Loucy (cell line): ENCODE data around the gene PFKFB4.
A peak's percentile ranks its signal among the peaks of the same experiment; 100 is the strongest.
"Not testable (repeated sequence)": the region's sequence is repeated elsewhere in the genome, so short reads cannot be mapped to it uniquely, and the experiment has no call there.

Experiments used
- H2AFZ ChIP-seq: fragments of 200-600 bp; sonication (generic); 2 replicates; pipeline ENCODE4 v1.6.0; 2016; ENCODE audit warnings: antibody characterized with exemption, mild to moderate bottlenecking, low read length, moderate library complexity
- H3F3A ChIP-seq: fragments of 200-600 bp; 2 replicates; pipeline ENCODE4 v1.6.0; 2016; ENCODE audit warnings: antibody characterized with exemption, low read depth, mild to moderate bottlenecking
- H3K27me3 ChIP-seq: fragments of 200-600 bp; sonication (generic); 2 replicates; pipeline ENCODE4 v1.6.1; 2014; ENCODE audit warnings: low read length, mild to moderate bottlenecking; ENCODE audit not compliant: insufficient read depth, poor library complexity, severe bottlenecking
- H3K36me3 ChIP-seq: fragments of 200-600 bp; sonication (generic); 2 replicates; pipeline ENCODE4 v1.6.1; 2016; ENCODE audit warnings: low read length; ENCODE audit not compliant: insufficient read depth
- H3K4me1 ChIP-seq: fragments of 200-600 bp; sonication (generic); 2 replicates; pipeline ENCODE4 v1.5.1; 2014; ENCODE audit warnings: low read length, mild to moderate bottlenecking; ENCODE audit not compliant: insufficient read depth, poor library complexity, severe bottlenecking
- H3K4me2 ChIP-seq: fragments of 200-600 bp; sonication (generic); 2 replicates; pipeline ENCODE4 v1.6.0; 2014; ENCODE audit warnings: antibody characterized with exemption, low read length, low read depth, mild to moderate bottlenecking; ENCODE audit not compliant: poor library complexity, severe bottlenecking
- H3K4me3 ChIP-seq: fragments of 200-600 bp; sonication (generic); 2 replicates; pipeline ENCODE4 v1.5.1; 2014; ENCODE audit warnings: low read length, mild to moderate bottlenecking, mixed read lengths; ENCODE audit not compliant: poor library complexity, severe bottlenecking
- H3K79me2 ChIP-seq: fragments of 200-600 bp; sonication (generic); 2 replicates; pipeline ENCODE4 v1.6.1; 2014; ENCODE audit warnings: low read length; ENCODE audit not compliant: insufficient read depth
- H3K9ac ChIP-seq: fragments of 200-600 bp; sonication (generic); 2 replicates; pipeline ENCODE4 v1.6.0; 2014; ENCODE audit warnings: mild to moderate bottlenecking, low read depth, low read length, moderate library complexity; ENCODE audit not compliant: poor library complexity, severe bottlenecking
- H3K9me2 ChIP-seq: fragments of 200-600 bp; sonication (generic); replicated peaks from 2 replicates; pipeline ENCODE4 v1.6.1; 2016; ENCODE audit warnings: low read depth, low read length, mixed read lengths
- H3K9me3 ChIP-seq: fragments of 200-600 bp; sonication (generic); 2 replicates; pipeline ENCODE4 v1.6.1; 2014; ENCODE audit warnings: mild to moderate bottlenecking, antibody characterized with exemption, low read length, low read depth; ENCODE audit not compliant: insufficient read depth
- H4K20me1 ChIP-seq: fragments of 200-600 bp; sonication (generic); 2 replicates; pipeline ENCODE4 v1.6.0; 2014; ENCODE audit warnings: antibody characterized with exemption, low read length, mild to moderate bottlenecking; ENCODE audit not compliant: insufficient read depth, poor library complexity, severe bottlenecking
- EZH2phosphoT487 ChIP-seq: fragments of 200-600 bp; IDR thresholded peaks from 2 replicates; pipeline ENCODE4 v1.6.1; 2018; ENCODE audit warnings: antibody characterized with exemption, mild to moderate bottlenecking, moderate library complexity, borderline replicate concordance
- TF ChIP-seq, protein P1 (sequence below): fragments of 200-600 bp; sonication (generic); conservative IDR thresholded peaks from 2 replicates; pipeline ENCODE4 v1.5.1; 2014; ENCODE audit warnings: mild to moderate bottlenecking, antibody characterized with exemption, low read length

The PFKFB4 gene

GRCh38 chr3:48553886-48554845 lies 2.4 kb downstream of the PFKFB4 start:
- peak overlapping the region; percentile 71 for H3K9ac ChIP-seq
- no peaks in the 10 kb centered on the region for H3K27me3 ChIP-seq
- no peak for TF ChIP-seq EZH2phosphoT487
- TF ChIP-seq, protein P1, sequence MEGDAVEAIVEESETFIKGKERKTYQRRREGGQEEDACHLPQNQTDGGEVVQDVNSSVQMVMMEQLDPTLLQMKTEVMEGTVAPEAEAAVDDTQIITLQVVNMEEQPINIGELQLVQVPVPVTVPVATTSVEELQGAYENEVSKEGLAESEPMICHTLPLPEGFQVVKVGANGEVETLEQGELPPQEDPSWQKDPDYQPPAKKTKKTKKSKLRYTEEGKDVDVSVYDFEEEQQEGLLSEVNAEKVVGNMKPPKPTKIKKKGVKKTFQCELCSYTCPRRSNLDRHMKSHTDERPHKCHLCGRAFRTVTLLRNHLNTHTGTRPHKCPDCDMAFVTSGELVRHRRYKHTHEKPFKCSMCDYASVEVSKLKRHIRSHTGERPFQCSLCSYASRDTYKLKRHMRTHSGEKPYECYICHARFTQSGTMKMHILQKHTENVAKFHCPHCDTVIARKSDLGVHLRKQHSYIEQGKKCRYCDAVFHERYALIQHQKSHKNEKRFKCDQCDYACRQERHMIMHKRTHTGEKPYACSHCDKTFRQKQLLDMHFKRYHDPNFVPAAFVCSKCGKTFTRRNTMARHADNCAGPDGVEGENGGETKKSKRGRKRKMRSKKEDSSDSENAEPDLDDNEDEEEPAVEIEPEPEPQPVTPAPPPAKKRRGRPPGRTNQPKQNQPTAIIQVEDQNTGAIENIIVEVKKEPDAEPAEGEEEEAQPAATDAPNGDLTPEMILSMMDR: no peak
- H3K79me2 ChIP-seq: peaks cover 74% of the 10 kb centered on the region
- H3K4me2 ChIP-seq: peak overlapping the region; percentile 89
- H3K36me3 ChIP-seq: peaks cover 3% of the 10 kb centered on the region; the same call in 1 of the 2 replicates
- H3K4me3 ChIP-seq: peak overlapping the region; percentile 83
- no peaks in the 10 kb centered on the region for H3K9me3 ChIP-seq
- H3K9me2 ChIP-seq: no peaks in the 10 kb centered on the region
- H4K20me1 ChIP-seq: peaks cover 32% of the 10 kb centered on the region
- H3F3A ChIP-seq: no peaks in the 10 kb centered on the region
- no peak overlapping the region for H2AFZ ChIP-seq
- peaks cover 48% of the 10 kb centered on the region for H3K4me1 ChIP-seq

DNA sequence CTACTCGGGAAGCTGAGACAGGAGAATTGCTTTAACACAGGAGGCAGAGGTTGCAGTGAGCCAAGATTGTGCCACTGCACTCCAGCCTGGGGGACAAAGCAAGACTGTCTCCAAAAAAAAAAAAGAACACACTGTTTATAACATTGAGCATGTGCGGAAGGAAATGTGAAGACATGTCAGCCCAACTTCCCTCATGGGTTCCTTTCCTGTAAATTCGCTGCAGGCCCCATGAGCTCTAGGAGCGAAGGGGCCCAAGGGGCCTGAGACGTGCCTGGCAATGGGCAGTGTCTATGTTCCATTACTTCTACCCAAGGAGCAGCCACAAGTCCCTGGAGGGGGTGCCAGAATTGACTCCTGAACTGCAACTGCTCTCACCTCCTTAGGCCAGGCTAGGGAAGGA lies 3.2 kb downstream of the PFKFB4 start:
- H3K4me3 ChIP-seq: peak overlapping the region; percentile 83
- H3K36me3 ChIP-seq: peaks cover 3% of the 10 kb centered on the region; the same call in 1 of the 2 replicates
- peaks cover 40% of the 10 kb centered on the region for H3K4me1 ChIP-seq
- no peaks in the 10 kb centered on the region for H3K9me3 ChIP-seq
- H4K20me1 ChIP-seq: peaks cover 32% of the 10 kb centered on the region
- H3F3A ChIP-seq: no peaks in the 10 kb centered on the region
- H3K4me2 ChIP-seq: peak overlapping the region; percentile 89
- peak overlapping the region; percentile 71 for H3K9ac ChIP-seq
- peaks cover 80% of the 10 kb centered on the region for H3K79me2 ChIP-seq
- no peaks in the 10 kb centered on the region for H3K9me2 ChIP-seq
- TF ChIP-seq, protein P1: no peak
- no peak for TF ChIP-seq EZH2phosphoT487
- H3K27me3 ChIP-seq: no peaks in the 10 kb centered on the region
- H2AFZ ChIP-seq: no peak overlapping the region

GRCh38 chr3:48552111-48552951 lies 4.3 kb downstream of the PFKFB4 start:
- Histone ChIP-seq H3K36me3 (peaks cover 12% of the 10 kb centered on the region; the same call in 1 of the 2 replicates), H3K4me2 (peak overlapping the region; percentile 89)

GRCh38 chr3:48551651-48552050 lies 5.0 kb downstream of the PFKFB4 start:
- peaks cover 32% of the 10 kb centered on the region for H4K20me1 ChIP-seq
- H3F3A ChIP-seq, H2AFZ ChIP-seq, H3K9me3 ChIP-seq, H3K27me3 ChIP-seq, H3K9me2 ChIP-seq: not testable (repeated sequence)
- peak overlapping the region; percentile 83 for H3K4me3 ChIP-seq
- peak overlapping the region; percentile 89 for H3K4me2 ChIP-seq
- peak overlapping the region; percentile 71 for H3K9ac ChIP-seq
- H3K36me3 ChIP-seq: peaks cover 19% of the 10 kb centered on the region; the same call in 1 of the 2 replicates
- H3K4me1 ChIP-seq: peaks cover 28% of the 10 kb centered on the region
- H3K79me2 ChIP-seq: peaks cover 80% of the 10 kb centered on the region

More at GRCh38 chr3:48552111-48552951, 4.3 kb downstream of the PFKFB4 start:
- Histone ChIP-seq H3K4me3 (peak overlapping the region; percentile 83), H3F3A (no peaks in the 10 kb centered on the region), H3K79me2 (peaks cover 80% of the 10 kb centered on the region), H3K4me1 (peaks cover 30% of the 10 kb centered on the region), H2AFZ (no peak overlapping the region), H3K27me3 (no peaks in the 10 kb centered on the region), H3K9ac (peak overlapping the region; percentile 71), H3K9me2 (no peaks in the 10 kb centered on the region), H3K9me3 (no peaks in the 10 kb centered on the region), H4K20me1 (peaks cover 32% of the 10 kb centered on the region)
- TF ChIP-seq, protein P1: no peak
- TF ChIP-seq EZH2phosphoT487: no peak
